Esophagus mucosa (tissue), 1 donor: Measurements from ENCODE around the gene TBC1D5. TPM values are rescaled to one million over a fixed set of nuclear protein-coding genes. Genes with fewer than 3 reads are reported as not detected.

Source experiments
- ATAC-seq: fragments of 200-7000 bp; cut with Tn5 transposase; one replicate; pipeline ENCODE4 v1.9.1; 2020
- total RNA-seq: library from RNA; stranded (reverse); gene quantifications from one replicate; pipeline ENCODE4 v1.2.4, GENCODE V29; 2023
- donor health status: DM: yes; HTN: yes; CAD: no.

Gene TBC1D5
- total RNA-seq, 1 donor from 2014 or later, result 27.6 TPM

DNA sequence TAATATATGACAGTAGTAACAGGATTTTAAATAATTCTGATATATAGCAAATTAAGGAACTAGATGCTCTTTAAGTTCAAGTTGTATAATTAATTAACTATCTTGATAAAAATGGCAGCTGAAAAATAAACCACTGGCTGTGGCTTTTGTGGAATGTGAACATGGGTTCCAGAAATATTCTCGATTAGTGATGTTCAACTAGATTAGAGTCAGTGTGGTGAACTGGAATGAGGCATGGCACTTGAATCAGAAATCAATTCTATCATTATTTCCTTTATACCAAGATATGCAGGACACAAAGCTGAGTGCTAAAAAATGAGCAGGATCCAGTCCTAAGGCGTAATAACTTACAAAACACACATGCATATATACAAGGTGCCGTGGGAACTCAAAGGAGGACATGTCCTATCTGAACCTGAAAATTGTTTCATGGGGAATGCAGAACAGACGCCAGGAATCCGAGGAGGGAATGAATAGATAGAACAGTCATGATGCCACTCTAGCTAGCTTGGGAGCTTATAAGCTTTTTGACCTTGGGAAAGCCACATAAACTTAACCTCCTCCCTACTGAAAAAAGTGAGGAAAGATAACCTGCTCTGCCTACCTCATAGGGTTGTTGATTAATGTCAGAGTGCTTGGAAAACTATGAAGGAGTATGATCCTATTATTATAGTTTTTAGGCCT, 455.3 kb downstream of the TBC1D5 start:
- no peak for ATAC-seq

DNA sequence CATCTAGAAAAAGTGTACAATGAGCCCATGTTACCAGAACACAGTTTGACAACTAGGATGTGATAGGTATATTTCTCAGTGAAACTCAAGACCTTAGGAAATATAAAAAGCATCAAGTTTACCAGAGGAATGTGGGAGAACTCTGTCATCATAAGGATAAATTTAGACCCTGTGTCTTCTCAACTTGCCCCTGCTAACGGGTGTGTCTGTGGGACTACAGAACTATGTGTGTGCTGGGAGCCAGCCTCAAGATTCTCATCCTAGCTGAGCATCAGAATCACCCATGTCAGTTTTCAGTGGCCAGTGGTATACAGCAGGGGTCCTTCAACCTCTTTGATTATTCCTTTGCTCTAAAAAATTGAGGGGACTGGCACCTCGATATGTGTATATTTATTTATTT, 464.4 kb downstream of the TBC1D5 start:
- no peak for ATAC-seq

DNA sequence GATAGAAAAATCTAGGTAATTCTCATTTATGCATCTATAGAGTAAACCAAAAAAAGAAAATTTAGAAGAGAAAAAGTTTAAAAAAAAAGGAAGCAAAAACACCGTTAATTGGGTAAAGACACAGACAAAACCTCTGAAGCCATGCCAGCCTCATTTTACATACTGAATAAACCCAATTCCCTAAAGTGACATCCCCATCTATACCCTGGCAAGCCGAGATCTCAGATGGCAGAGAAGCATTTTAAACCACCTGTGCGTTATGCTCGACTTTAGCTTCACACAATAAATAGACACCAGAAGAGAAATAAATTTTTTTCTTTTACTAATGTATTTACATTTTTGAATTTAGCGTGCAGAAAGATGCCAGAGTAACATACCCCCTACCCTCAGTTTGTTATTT, 475.6 kb downstream of the TBC1D5 start:
- ATAC-seq, result no peak

DNA sequence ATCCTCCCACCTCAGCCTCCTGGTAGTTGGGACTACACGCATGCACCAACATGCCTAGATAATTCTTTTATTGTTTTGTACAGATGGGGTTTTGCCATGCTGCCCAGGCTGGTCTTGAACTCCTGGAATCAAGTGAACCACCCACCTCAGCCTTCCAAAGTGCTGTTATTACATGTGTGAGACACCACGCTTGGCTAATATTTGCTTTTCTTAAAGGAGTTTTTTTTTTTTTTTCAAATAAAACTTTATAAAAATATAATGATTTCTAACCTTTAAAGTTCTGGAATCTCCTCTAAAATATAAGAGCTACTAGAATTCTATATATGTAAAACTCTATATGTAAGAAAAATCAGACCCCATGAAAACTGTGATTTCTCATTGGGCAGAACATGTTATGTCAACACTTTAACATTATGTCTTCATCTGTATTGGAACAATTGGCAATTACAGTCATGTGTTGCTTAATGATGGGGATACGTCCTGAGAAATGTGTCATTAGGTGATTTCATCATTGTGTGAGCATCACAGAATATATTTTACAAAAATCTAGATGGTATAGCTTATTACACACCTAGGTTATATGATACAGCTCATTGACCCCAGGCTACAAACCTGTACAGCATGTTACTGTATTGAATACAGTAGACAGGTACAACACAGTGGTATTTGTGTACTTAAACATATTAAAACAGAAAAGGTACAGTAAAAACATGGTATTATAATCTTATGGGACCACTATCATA, 480.6 kb downstream of the TBC1D5 start:
- no peak for ATAC-seq

DNA sequence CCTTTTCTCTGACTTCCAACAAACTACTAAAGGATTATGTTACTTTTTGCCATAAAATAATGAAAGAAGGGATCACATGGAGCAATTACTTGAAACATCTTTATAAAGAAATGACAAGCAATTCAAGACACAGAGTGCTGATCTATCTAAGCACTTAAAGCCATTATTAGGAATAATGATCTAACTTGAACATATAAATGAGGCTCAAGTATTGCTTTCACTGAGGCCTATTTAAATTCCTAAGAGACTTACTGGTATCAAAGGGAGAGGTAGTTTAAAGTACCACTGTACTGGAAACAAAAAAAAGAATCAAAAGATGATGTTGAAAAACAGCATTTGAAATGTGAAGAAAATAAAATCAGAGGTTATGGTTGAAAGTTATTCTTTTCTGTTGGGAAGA, 482.2 kb downstream of the TBC1D5 start:
- no peak for ATAC-seq

DNA sequence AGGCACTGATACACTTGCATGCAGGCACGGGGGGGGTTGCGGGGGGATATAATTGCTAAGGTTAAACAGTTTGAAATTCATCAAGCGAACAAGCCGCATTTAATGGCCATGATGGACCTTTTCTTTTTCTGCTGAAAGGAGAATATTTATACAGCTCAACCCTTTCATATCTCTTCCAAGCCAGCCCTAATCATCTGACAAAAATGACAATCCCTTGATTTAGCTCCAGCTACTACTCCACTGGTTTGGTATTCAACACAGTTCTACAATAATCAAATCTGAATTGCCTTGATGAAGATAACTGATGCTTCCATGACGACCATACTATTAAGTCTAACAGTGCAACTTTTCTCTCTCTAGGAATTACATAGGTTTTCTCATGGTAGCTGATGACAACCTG, 482.7 kb downstream of the TBC1D5 start:
- ATAC-seq, result no peak

DNA sequence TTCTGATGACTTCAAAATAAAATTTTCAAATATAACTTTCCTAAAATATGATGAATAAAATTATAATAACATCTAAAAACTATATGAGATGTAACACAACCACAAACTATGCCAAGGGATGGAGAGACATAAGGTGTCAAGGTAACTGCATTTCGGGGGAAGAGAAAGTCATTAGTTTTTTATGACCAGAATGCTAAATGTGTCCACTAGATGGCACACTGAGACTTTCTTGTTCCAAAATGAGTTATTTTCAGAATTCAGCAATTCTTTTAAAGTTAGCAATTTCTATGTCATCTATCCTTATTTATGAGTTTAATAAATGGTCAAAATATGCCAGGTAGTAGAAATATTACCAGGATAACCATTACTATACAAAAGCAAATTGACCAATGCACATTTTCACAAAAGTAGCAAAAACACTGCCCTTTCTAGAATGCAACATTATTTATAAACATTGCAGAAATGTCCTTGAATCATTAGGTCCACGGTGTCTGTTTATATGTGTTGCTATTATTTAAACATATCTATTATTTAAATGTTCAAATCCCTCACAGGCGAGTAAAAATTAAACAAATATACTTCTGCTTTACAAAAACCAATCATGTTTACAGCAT, 483.5 kb downstream of the TBC1D5 start:
- no peak for ATAC-seq

DNA sequence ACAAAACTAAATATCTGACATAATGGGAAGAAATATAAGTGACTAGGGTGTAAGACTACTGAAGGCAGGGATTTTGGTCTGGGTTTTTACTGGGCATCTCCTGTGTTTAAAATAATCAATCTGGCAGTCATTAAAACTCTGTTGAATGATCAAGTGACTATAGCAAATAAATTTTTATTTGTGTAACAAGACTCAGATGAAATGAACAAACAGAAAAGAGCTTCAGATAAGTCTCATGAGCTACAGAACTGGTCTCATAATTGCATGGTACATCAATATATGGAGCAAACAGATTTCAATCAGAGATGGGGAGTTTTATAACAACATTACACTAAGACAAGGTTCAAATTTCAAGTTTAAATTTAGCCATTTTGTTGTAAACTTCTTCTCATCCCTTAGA, 485.2 kb downstream of the TBC1D5 start:
- ATAC-seq, result no peak

DNA sequence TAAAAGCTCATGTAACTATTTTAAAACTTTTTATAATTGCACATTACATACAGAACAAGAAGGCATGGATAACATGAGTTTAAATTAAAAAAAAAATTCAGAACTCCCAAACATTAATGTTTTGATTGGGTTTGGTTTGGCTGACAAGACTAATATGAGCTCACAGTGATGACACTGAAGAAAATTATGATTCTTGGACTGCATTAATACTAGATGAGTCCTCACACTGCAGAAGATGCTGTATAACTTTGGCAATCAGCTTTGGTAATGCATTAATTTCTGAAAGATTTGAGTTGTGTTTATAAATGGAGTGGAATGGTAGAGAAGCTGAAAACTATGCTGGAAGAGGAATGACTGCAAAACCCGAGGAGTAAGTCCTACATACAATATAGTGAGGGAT, 498.8 kb downstream of the TBC1D5 start:
- no peak for ATAC-seq

DNA sequence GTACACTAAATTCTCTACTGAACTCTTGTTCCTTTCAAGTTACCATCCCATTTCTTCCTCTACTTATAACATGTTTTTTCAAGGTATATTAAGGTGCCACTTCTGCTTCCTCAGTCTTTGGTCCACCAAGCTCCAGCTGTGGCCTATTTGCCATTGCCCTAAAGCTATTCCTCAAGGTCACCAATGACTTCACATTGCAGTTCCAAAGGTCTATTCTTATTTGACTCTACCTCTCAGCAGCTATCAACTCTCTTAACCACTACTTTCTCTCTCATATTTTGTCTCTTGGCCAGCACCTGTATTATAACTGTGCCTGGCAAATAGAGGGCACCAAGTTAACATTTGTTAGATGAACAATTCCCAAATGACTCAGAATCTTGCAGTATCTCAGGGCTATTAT, 503.0 kb downstream of the TBC1D5 start:
- ATAC-seq, result no peak

DNA sequence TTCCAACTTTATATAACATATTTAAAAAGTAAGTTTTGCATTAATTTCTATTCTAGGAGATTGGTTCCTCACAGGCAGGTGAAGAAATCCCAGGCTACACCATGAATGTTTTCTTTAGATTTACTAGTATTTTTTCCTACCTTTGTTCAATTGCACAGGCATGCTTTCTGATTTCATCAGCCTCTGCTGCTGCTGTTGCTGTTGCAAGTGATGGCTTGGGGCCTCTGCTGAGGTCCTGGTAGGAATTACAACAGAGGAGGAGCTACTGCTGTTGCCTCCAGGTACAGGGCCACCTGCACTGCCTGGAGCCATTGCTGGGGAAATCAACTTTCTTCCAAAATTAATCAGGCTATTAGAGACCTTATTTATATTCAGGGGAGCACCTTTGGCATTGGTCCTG, 504.4 kb downstream of the TBC1D5 start:
- ATAC-seq, result no peak

DNA sequence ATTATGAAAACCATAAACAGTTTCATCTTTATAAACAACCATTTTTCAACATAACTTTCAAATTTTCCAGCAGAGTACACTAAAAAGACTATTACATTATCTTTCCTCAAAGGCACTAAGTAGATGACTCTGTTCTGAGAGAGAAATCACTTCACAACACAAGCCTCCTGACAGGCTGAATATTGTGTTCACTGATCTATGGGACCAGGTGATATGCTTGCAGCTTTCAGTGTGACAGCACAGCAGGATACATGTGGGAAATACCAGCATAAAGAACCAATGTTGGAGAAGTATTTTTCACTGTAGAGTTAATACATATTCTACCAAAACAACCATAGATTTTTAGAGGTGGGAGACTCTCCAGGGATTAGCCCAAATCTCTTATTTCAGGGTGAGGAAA, 507.1 kb downstream of the TBC1D5 start:
- no peak for ATAC-seq

DNA sequence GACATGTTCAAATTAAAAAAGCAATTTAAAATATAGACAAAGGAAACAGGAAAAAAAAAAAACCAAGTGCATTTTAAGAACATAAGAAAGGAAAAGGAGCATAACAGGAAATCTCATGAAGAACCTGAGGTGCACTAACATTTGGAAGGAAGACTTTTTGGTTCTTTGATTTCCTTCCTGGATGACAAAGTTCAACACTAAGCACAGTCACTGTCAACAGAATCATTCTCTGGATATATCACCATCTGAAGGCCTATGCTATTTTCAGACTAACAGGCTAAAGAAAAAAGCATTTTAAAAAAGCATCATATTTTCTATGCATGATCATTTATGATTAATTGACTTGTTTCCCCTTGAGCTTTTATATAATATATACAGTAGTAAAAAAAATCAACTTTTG, 508.0 kb downstream of the TBC1D5 start:
- no peak for ATAC-seq

DNA sequence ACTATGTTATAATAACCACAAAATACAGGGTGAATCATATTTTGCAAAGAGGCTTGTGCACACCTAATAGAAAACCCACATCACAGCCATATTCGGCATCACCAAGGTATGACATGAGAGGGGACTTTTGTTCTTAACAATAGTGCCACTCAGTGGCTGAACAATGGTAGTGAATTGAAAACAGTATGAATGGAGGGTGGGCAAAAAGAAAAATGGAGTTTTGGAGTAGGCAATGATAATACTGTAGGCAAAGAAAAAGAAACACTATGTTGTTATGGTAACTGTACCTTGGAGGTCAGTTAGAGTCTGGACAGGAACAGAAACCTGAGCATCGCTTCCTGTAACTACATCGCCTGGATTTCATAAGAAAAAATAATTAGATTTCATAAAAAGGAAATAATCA, 509.0 kb downstream of the TBC1D5 start:
- ATAC-seq, result peak; percentile 87

DNA sequence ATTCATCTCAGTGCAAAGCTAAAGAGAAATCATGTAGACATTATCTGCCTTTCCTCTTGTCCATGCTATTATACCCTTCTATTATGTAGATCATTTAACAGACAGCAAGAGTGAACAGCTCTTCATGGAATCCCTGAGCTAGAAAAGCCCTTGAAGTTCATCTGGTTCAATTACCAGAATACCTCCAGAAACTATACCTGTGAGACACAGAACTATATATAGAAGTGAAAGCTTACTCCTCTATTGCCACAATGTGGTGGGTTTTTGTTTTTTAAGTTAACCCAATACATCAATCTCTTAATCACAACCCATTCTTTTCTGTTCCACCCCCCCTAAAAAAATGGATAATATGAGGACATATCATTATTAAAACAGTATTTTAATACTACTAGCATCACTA, 510.0 kb downstream of the TBC1D5 start:
- no peak for ATAC-seq

DNA sequence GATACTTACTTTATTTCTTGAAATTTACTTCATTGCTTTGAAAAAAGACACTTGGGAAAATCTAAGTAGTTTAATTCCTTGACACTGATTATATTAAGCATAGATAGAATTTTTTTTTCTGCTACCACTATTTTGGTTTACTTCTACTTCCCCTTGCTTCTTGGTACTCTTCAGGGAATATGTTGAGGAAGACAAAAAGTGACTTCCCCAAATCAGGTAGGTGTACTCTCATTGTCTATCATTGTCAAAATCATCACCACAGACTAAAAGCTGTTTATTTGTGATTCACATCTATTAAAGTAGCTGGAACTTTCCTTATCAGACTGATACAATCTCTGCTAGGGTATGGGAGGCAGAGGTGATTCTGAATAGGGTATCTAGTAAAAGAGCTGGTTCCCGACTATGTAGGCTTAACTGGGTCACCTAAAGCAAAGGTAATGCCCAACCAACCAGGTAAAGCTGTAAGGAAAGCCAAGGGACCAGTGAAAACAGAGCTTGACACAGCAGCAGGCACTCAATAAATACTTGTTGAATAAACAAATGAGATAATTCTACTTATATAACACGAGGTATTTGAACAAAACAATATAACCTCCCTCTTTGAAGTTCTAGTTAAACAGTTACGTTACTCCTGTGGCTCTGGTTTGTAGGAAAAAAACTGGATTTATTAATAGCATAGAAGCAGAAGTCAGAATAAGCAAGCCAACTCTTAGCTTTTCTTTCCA, 510.7 kb downstream of the TBC1D5 start:
- no peak for ATAC-seq

DNA sequence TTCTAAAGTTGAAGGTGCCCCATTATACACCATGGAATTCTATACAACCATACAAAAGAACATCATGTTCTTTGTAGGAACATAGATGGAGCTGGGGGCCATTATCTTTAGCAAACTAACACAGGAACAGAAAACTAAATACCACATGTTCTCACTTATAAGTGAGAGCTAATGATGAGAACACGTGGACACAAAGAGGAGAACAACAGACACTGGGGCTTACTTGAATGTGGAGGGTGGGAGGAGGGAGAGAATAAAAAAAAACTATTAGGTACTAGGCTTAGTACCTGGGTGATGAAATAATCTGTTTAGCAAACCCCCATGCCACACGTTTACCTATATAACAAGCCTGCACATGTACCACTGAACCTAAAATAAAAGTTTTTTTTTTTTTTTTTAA, 515.0 kb downstream of the TBC1D5 start:
- no peak for ATAC-seq

DNA sequence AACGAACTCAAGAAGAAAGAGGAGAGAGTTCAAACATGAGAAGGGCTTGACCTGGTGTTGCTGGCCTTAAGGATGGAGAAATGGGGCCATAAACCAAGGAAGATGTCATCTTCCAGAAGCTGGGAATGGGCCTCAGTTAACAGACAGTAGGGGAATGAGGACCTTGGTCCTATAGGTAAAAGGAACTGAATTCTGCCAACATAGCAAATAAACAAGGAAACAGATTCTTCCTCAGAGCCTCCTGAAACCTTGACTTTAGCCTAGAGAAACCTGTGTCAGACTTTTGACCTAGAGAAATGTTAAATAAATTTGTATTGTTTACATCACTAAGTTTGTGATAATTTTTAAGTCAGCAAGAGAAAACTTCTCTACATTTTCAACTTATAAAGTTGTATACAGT, 520.9 kb downstream of the TBC1D5 start:
- ATAC-seq, result no peak

DNA sequence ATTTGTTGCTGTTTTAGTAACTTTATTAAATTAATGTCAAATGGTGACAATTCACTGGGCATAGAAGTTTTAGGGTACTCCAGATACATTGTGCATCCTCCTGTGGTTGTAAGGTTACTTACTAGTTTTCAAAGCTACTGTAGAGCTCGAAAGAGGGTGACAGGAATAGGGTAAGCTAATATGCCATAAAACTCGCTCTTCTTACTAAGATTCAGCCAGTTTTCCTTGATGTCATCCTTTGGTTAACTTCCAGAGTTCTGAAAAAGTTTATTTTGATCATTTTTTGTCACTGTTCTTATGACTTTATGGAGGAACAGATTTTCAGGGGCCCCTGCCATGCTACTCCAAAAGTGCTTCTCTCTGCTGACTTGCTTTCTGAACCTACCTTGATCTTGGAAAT, 522.8 kb downstream of the TBC1D5 start:
- no peak for ATAC-seq

DNA sequence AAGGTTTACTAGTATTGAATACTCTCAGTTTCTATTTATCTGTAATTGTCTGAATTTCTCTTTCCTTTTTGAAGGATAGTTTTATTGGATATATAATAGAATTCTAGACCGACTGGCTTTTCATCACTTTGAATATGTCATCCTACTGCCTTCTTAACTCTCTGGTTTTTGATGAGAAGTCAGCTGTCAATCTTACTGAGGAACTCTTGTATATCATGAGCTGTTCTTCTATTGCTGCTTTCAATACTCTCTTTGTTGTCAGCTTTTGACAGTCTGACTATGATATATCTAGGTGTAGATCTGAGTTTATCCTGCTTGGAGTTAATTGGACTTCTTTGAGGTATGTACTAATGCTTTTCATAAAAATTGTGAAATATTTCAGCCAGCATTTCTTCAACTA, 523.8 kb downstream of the TBC1D5 start:
- ATAC-seq, result no peak

DNA sequence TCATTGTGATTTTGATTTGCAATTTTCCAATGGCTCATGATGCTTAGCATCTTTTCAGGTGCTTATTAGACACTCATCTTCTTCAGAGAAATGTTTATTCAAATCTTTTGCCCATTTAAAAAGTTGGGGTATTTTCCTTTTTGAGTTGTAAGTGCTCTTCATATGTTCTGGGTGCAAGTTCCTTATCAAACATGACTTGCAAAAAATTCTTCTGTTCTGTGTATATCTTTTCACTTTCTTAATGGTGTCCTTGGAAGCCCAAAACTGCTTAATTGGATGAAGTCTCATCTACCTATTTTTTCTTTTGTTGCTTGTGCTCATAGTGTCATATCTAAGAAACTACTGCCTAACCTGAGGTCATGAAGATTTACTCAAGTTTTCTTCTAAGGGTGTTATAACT, 524.8 kb downstream of the TBC1D5 start:
- no peak for ATAC-seq

DNA sequence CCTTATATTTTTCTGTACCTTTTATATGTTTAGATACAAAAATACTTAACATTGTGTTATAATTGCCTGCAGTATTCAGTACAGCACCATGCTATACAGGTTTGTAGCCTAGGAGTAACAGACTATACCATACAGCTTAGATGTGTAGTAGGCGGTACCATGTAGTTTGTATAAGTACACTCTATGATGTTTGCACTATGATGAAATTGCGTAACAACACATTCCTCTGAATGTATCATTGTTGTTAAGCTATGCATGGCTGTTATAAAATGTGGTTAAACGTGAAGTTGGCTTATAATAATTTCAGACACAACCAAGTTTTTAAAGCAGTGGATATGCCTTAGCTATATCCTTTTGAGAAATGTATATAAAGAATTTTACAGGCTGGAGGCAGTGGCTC, 529.3 kb downstream of the TBC1D5 start:
- peak; percentile 93 for ATAC-seq

DNA sequence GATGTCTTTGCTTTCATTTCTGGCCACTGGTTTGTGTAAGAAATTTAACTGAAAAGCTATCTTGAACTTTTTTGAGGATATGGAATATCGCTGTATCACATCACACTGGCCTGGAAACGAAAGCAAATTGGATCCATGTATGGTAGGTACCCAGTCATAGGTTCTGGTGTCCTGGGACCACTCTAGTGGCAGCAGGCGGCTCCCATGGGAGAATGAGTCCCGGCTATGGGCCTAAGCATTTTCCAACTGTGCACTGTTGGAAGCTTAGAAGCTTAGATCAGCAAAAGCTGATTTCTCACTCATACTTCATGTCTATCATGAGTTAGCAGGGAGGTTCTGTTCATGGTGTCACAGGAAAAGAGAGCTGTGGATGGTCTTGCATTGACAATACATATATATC, 534.5 kb downstream of the TBC1D5 start:
- ATAC-seq, result no peak

DNA sequence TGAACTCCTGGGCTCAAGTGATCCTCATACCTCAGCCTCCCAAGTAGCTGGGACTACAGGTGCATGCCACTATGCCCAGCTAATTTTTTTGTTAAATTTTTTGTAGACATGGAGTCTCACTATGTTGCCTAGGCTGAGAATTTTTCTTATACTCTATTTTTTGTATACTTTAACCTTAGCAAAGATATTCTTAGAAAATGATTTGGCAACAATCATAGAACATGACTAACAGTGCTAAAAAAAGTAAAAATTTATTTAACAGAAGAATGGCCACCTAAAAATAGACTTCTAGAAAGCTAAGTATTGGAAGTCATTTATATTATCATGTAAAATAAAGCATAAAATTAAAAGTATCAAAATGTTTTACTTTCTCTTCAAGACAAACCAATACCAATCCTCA, 535.4 kb downstream of the TBC1D5 start:
- ATAC-seq, result no peak
